Measurements from ENCODE around the gene DLEU7.

- TF ChIP-seq, protein P1, sequence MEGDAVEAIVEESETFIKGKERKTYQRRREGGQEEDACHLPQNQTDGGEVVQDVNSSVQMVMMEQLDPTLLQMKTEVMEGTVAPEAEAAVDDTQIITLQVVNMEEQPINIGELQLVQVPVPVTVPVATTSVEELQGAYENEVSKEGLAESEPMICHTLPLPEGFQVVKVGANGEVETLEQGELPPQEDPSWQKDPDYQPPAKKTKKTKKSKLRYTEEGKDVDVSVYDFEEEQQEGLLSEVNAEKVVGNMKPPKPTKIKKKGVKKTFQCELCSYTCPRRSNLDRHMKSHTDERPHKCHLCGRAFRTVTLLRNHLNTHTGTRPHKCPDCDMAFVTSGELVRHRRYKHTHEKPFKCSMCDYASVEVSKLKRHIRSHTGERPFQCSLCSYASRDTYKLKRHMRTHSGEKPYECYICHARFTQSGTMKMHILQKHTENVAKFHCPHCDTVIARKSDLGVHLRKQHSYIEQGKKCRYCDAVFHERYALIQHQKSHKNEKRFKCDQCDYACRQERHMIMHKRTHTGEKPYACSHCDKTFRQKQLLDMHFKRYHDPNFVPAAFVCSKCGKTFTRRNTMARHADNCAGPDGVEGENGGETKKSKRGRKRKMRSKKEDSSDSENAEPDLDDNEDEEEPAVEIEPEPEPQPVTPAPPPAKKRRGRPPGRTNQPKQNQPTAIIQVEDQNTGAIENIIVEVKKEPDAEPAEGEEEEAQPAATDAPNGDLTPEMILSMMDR (IDR thresholded peaks at IDR 0.05): no peak
- no peak for TF ChIP-seq POLR2A (IDR thresholded peaks at IDR 0.05)
Measured at GRCh38 chr13:50780201-50781015, 63.1 kb downstream of the DLEU7 start.
